GM18520 (cell line): ENCODE results near the gene TSSC4.

Experiments
- ATAC-seq: cut with Tn5 transposase; IDR thresholded peaks from one replicate; pipeline ENCODE4 v1.9.1; 2021; ENCODE audit not compliant: unreplicated experiment

The TSSC4 gene

DNA sequence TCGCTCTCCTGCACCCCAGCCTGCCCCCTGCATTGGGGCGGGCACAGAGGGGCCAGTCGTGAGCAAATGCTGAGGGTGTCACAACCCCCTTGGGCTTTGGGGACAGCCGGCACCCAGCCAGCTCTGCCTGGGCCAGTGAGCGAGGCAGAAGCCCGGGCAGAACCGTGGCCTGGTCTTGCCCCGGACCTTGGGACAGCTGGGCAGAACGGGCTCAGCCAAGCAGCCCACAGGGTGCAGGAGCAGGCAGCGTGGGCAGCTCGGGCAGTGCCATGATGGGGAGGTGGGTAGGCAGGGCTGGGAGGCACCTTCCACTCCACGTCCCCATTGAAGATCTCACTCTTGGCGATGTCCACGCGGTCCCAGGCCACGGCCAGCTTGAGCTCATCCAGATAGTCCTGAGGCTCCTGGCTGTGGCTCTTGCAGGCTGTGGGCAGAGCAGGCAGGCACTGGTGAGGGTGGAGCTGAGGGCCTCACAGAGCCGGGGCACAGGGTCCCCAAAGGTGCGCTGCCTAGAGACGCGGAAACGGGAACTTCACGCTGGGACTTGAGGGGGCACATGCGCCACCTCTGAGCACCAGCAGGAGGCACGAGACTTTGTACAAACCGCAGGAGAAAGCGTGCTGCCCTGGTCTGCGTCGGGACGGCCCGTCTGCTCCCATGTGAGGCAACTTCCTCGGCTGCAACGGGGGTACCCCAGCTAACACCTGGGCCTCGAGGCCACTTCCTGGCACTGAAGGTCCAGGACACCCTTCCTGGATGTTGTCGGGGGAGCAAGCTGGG is 15.2 kb downstream of the TSSC4 start:
- ATAC-seq = no peak

DNA sequence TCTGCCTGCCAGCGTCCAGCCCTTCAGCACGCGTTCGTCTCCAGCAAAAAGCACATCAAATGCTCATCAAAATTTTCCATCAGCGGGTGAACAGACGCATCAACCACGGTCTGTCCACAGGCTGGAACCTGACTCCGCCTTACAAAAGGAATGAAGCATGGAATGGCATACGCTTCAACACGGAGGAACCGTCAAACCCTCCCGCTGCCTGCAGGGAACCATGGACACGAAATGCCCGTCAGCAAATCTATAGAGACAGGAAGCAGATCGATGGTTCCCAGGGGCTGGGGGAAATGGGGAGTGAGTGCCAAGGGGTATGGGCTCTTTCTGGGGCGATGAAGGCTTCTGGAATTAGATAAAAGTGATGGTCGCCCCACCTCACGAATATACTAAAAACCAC is 16.2 kb downstream of the TSSC4 start:
- ATAC-seq = no peak

DNA sequence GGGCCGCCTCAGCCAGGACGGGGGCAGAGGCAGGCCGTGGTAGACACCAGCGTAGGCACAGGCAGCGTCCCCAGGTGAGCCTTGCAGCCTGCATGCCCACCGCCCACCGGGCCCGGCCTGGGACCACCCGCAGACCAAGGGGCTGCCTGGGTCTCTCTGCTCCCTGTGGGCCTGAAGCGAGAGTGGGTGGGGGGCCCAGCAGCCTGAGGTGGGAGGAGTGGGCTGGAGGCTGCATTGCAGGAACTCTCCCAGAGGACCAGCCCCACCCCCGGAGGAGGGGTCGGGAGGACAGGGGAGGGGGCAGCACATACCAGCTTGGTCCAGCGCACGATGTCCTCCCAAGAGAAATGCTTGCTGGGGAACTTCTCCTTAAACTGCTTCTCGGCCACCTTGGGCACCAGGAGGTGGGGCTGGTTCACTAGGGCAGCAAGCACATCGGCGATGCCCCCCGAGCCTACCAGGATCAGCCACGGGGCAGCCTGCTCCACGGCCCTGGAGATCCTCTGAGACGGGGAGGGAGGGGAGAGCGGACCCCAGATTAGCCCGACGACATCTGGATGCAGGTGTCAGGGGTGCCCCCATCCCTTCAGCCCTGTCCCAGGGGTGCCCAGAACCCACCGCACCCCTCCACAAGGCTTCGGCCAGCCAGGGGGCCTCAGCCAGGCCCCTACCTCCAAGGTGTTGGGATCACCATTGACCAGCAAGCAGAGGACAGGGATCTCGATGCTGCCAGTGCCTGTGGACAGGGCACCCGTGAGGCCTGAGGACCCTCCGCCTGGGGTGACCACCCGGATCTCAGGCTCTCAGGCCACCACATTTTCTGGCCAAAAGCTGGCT is 17.5 kb downstream of the TSSC4 start:
- ATAC-seq = no peak

DNA sequence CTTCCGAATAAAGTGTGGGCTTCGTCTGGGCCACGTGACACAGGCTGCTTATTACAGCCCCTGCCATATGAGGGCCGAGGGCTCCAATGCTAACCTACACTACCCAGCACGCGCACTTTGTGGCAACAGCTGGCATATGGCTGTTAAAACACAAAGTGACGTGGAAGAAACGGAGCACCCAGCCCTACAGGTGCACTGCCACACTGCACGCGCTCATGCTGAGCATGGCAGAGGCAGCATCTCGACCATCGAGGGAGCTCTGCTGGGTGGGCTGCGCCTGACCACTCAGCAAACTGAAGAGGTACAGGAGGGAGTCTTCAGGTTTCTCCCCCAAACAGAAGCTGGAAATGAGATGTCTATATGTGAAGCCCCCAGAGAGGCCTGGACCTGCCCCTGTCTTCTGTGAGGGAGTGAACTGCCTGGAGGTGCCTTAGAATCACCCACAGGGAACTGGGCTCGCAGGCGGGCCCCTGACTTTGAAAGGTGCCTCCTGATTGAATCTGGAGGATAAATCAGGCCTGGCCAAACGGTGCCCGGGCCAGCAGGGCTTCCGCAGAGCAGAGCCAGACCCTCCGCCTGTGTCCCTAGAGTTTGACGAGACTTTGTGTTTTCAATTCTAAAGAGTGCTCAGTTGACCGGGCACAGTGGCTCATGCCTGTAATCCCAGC is 18.3 kb downstream of the TSSC4 start:
- no peak for ATAC-seq

DNA sequence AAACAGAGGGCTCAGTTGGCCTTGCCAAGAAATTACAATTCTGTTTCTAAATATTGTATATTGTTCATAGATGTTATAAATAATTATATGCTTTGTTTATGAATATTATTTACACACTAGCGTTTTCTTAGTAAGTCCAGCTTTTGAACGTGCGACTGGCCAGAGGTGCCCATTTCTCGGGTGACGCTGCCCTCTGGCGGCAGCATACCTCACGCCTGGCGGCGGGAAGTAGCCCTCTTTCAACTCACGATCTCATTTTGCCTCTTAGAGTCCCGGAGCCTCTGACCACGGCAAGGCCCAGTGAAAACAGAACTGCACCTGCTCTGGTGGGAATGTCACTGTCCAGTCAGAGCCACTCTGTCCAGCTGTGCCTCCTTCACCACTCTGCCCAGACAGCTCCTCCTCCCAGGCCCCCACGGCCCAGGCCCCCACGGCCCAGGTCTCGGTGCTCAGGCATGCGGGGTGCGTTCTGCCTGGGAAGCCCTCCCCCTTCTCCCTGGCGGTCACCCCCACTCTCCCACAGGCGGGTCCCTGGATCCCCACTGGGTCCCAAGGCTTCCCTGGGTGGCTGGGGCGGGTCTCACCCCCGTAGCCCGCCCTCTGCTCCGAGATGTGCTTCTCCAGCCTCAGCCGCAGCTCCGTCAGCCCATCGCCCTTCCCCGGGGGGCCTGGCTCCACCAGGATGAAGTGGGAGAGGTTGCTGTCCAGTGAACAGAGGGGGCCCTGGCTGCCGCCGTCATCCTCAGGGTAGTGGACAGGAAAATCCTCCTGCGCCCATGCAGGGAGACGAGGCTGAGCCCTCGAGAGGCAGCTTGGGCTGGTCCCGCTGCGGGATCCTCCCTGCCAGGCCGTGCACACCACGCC is 19.3 kb downstream of the TSSC4 start:
- ATAC-seq = no peak

DNA sequence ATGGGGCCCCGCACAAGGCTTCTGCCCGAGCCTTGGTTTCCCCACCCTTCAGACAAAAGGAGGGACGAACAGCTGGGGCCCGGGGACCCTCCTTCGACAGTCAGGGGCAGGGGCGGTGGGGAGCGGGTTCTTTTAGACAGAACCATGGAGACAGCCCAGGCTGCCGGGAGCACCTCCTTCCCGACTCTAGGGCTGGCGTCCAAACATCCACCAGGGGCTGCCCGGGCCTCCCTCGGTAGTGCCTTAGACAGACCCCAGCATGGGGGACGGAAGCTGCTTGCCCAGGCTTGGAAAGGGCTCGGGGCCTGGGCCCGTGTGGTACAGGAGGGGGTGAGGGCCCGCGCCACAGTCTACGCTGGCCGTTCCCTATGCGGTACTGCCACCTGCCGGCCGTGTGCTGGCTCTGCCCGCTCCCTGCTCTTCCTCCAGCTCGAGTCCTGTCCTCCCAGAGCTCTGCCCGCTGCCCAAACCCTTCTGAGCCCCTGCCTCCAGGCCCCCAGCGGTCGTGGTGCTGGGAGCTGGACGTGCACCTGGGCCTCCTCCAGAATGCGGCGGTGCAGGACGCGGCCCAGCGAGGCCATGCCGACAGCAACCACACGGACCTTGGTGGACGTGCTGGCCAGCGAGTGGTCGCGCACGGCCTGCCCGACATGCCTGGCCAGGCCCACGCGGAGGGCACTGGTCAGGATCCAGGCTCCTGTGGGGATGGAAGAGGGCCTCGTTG is 20.1 kb downstream of the TSSC4 start:
- ATAC-seq = no peak

DNA sequence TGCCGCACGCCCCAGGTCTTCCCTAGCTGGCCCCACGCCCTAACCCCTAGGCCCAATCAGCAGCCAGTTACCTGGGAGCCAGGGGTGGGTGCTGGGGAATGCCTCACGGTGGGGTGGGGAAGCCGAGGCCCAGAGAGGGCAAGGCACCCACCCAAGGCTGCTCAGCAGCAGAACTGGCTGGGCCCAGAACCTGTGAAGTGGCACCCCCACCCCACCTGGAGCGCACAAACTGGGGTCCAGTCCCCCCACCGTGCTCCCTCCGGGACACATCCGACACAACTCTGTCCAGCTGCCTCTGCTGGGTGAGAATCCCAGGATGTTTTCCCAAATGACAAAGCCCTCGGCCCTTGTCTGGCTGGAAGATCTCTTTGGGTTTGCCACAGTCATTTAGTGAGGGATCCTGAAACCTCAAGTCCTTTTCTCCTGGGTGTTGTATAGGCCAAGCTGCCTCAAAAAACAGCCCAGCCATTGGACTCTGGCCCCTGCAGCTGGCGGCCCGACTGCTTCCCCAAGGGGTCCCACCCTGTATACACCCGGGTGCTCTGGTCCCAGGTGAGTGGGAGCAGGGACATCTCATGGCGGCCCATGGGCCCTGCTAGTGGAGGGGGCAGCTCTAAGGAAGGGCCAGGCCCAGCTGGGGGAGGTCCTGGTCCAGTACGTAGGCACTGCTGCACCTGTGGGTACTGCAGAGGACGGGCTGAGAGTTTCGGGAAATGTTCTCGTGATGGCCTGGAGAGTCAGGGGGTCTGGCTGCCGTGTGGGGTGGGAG is 20.9 kb downstream of the TSSC4 start:
- no peak for ATAC-seq

DNA sequence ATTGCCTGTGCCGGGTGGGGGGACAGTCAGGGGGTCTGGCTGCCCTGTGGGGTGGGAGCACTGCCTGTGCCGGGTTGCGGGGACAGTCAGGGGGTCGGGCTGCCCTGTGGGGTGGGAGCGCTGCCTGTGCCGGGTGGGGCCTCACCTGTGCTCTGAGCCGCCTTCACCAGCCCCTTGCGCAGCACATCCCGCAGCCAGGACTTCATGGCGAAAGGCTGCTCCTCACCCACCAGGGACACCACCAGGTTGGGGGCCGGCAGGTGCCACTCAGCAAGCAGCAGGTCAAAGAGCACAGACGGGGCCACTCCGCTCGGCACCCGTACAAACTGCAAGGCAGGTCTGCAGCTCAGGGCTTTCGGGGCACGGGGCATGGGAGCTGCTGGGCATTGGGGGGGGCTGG is 21.4 kb downstream of the TSSC4 start:
- no peak for ATAC-seq

DNA sequence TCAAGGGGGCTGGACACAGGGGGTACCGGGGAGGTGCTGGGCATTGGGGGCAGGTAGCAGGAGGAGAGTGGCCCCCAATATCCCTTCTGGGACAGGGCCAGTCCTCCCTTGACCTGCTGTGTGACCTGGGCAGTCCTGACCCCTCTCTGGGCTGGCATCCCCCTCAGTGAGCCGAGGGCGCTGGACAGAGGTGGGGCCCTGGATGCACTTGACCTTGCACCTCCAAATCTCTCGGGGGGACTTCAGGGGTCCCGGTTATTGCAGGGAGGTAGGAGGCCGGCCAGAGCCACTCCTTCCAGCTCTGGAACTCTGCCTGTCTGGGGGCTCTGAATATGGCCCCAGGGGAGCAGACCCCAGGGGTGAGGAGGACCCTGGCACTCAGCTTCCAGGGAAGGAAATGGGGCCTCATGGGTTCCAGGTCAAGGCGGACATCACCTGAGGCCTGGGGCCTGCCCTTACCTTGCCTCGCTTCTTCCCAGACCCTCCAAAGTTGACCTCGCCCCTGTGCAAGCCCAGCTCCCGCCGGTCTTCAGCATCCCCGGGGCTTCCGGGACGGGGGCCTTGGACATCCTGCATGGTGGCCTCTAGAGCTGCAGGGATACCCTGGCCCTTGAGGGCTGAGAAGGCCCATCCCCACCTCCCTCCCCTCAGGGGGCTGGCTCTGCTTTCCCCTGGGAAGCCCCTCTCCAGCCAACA is 22.1 kb downstream of the TSSC4 start:
- ATAC-seq = no peak

DNA sequence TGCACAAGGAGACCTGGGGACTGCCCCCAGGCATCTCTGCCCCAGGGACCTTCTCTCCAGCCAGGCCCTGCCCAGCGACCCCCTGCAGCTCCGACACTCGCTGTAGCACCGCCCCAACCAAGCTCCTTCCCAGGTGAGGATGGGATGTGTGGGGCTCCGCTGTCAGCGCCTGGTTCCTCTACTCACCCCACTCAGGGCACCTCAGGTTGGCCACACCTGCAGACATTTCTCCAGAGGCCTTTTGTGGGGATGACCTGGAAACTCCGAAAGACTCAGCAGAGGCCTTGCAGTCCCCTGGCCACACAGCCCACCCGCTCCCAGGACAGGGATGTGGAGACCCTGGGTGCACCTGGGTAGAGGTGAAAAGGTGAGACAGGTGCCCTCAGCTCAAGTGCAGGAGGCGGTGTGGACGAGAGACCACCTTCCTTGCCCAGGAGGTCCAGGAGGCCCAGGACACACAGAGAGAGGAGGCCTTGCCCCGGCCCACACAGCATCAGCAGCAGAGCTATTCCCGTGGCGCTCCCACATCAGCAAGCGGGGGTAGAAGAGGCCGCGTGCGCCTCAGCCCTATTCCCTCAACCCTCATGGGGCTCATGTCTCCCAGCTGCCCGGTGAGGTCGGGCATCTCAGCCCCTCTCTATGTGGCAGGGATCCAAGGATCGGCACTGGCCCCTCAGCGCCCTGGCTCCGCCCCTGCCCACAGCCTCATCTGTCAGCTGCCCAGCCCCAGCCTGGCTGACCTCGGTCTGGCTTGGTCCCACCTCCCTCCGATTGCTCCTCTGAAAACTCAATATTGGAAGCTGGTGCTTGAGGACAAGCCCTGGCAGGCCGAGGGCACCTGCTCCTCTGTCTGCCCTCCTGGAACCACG is 22.8 kb downstream of the TSSC4 start:
- ATAC-seq = no peak

DNA sequence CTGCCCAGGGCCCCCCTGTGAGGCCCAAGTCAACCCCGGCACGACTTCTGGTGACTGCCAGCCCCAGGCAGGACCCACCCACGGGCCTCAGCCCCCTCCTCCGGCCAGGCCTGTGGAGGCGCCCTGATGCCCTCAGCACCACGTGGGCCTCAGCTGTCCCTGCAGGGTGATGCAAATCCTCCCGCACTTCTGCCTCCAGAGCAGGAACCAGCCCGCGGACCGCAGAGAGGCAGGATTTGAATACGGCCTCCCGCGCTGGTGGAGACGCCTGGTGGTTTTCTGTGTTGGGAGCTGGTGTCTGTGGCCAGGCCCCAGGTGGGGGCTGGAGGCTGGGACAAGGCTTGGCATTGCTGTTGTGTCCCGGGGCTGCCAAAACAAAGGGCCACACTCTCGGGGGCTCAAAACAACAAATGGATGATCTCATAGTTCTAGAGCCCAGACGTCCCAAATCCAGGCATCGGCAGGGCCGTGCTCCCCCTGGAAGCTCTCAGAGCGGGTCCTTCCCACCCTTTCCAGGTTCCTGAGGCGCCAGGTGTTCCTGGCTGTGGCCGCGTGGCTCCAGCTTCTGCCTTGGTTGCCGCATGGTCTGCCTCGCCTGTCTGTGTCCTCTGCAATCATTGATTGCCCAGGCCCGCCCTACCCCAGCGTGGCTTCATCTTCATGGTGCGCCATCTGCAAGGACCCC is 24.4 kb downstream of the TSSC4 start:
- no peak for ATAC-seq

DNA sequence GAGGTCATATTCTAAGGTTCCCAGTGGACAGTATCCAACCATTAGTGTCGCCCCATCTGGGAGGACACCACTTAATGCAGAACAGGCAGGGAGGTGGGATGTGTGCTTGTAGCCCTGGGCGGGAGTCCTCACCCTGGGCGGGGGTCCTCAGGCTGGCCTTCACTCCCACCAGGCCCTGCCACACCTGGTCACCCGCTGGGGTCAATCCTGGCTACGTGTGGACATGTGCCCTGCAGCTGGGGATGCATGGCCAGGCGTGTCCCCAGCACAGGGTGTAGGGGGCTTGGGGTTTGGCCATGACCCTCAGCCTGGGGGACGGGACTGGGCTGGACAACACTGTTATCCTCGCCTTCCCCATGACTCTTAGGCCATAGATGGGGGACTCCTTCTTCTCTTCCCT is 25.0 kb downstream of the TSSC4 start:
- ATAC-seq = no peak

DNA sequence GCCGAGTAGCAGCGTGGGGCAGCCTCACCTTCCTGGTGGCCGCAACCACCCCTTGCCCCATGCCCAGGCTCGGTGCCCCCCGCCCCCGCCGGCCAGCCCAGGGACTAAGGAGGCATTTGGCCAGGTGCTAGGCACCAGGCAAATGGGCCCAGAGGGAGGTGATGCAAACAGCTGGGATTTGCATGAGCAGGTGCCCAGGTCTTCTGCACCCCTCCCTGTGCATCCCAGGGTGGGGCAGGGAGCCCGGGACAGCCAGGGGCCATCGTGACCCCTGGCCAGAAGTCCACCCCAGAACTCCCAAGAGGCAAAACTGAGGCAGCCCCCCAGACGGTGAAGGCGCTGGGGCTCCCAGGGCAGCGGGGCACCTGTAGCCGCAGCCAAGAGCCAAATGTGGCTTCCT is 25.7 kb downstream of the TSSC4 start:
- ATAC-seq = no peak

DNA sequence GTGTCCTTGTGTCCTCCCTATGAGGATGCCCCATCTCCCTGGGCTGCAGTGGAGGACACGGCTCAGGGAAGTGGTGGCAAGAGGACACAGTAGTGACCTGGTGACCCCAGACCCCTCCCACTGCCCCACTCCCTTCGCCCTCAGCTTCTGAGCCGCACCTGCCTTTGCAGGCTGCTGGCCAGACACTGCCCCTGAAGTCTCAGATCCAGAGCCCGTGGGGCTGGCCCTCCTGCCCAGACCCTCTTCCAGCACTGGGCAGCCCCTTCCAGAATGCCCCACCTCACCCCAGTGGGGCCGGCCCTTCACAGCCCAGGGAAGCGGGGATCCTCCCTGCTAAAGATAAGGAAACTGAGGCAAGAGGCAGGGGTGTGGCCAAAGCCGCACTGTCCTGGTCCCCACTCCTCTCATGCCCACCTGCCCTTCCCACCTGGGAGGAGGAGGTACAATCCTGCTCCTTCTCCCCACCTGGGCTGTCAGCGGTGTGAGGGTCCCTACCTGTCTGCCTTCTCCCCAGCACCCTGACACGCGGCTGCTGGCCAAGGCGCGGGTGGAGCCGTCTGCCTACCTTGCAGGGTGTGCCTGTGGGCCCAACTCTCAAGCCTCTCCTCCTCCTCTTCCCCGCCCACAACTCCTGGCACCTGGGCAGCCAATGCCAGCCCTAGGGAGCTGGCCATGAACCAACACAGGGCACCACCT is 26.4 kb downstream of the TSSC4 start:
- ATAC-seq = no peak

DNA sequence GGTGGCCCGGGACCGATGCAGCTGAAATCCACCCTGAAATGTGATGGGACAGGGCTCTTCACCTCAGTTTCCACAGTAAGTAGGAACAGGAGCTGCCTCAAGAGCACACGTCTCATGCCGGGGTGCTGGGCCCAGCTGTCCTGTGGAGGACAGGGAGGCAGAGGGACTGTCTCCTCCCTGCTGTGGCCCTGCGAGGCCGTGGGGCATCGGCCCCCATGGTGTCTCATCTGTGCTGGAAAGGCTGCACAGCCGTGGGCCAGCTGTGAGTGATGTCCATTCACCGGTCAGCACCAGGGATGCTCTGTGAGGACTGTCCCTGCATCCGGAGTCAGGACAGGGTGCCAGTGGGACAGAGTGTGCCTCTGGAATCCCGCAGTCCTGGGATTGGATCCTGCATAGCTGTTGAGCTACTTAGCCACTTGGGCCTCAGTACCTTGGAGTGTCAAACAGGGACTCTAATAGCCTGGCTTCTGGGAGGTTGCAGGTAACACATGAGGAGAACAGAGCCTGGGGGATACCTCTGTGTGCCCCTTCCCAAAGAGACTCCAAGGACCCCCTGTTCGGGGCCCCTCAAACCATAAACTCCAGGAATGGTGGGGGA is 27.3 kb downstream of the TSSC4 start:
- no peak for ATAC-seq

DNA sequence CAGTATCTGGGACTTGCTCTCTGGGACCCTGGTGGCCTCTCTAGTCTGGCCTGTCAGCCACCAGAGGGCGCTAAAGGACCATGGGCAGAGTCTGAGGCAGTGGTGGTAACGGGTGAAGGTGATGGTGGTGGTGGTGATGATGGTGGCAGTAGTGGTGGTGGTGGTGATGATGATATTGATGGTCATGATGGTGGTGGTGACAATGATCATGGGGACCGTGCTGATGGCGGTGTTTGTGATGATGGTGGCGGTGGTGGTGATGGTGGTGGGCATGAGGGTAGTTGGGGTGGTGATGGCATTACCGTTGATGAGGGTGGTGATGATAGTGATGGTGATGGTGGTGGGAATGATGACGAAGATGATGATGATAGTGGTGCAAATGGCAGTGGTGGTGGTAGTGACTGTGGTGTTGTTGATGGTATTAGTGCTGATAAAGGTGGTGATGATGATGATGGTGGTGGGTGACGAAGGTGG is 27.8 kb downstream of the TSSC4 start:
- no peak for ATAC-seq
